GM23248 (cell line): ENCODE results near the gene ABI1. TPM values are rescaled to one million over a fixed set of nuclear protein-coding genes. Genes with fewer than 3 reads are reported as not detected.

Experiments used
- DNase-seq: peaks from one replicate; pipeline ENCODE4 v3.0.0-alpha.2; 2015
- H2AFZ ChIP-seq: fragments of 200-600 bp; sonication (generic); 2 replicates; pipeline ENCODE4 v1.6.1; 2016; ENCODE audit warnings: antibody characterized with exemption
- H3F3A ChIP-seq: fragments of 200-600 bp; sonication (generic); 2 replicates; pipeline ENCODE4 v1.6.1; 2016; ENCODE audit warnings: mild to moderate bottlenecking, antibody characterized with exemption, mixed run types; ENCODE audit not compliant: insufficient read depth
- H3K27ac ChIP-seq: fragments of 200-600 bp; sonication (generic); 2 replicates; pipeline ENCODE4 v1.5.1; 2016; ENCODE audit warnings: mild to moderate bottlenecking
- H3K27me3 ChIP-seq: fragments of 200-600 bp; sonication (generic); replicated peaks from 2 replicates; pipeline ENCODE4 v1.6.1; 2016; ENCODE audit warnings: mild to moderate bottlenecking; ENCODE audit not compliant: insufficient read depth
- H3K36me3 ChIP-seq: fragments of 200-600 bp; sonication (generic); 2 replicates; pipeline ENCODE4 v1.6.1; 2016; ENCODE audit warnings: low read depth, mild to moderate bottlenecking
- H3K4me1 ChIP-seq: fragments of 200-600 bp; sonication (generic); 2 replicates; pipeline ENCODE4 v1.6.1; 2016; ENCODE audit warnings: mild to moderate bottlenecking; ENCODE audit not compliant: insufficient read depth
- H3K4me2 ChIP-seq: fragments of 200-600 bp; sonication (generic); one replicate; pipeline ENCODE4 v1.6.1; 2016; ENCODE audit warnings: mild to moderate bottlenecking; ENCODE audit not compliant: unreplicated experiment
- H3K4me3 ChIP-seq: fragments of 200-600 bp; sonication (generic); 2 replicates; pipeline ENCODE4 v1.5.1; 2016; ENCODE audit warnings: mild to moderate bottlenecking
- H3K79me2 ChIP-seq: fragments of 200-600 bp; sonication (generic); 2 replicates; pipeline ENCODE4 v1.6.1; 2016; ENCODE audit warnings: mild to moderate bottlenecking; ENCODE audit not compliant: insufficient read depth
- H3K9ac ChIP-seq: fragments of 200-600 bp; sonication (generic); 2 replicates; pipeline ENCODE4 v1.6.1; 2016; ENCODE audit warnings: mild to moderate bottlenecking
- H3K9me2 ChIP-seq: fragments of 200-600 bp; sonication (generic); 2 replicates; pipeline ENCODE4 v1.6.1; 2016; ENCODE audit warnings: mixed run types, mild to moderate bottlenecking, moderate library complexity; ENCODE audit not compliant: insufficient read depth
- H3K9me3 ChIP-seq: fragments of 200-600 bp; sonication (generic); one replicate; pipeline ENCODE4 v1.6.1; 2017; ENCODE audit warnings: low read depth
- H4K20me1 ChIP-seq: fragments of 200-600 bp; sonication (generic); 2 replicates; pipeline ENCODE4 v1.6.0; 2016; ENCODE audit not compliant: insufficient read depth
- EZH2 ChIP-seq: fragments of 200-600 bp; sonication (generic); IDR thresholded peaks from 2 replicates; pipeline ENCODE4 v1.6.1; 2018; ENCODE audit warnings: antibody characterized with exemption, mild to moderate bottlenecking; ENCODE audit not compliant: insufficient read depth, poor library complexity, severe bottlenecking
- EZH2phosphoT487 ChIP-seq: fragments of 200-600 bp; sonication (generic); IDR thresholded peaks from 2 replicates; pipeline ENCODE4 v1.6.1; 2018; ENCODE audit warnings: antibody characterized with exemption, moderate library complexity, mild to moderate bottlenecking, low read depth; ENCODE audit not compliant: insufficient read depth
- WGBS, 2 experiments: methylation state at CpG; one replicate each; pipeline ENCODE4 v1.1.6; 2015 to 2017; ENCODE audit warnings: low lambda C conversion rate in 2 of 2, low coverage in 1 of 2; ENCODE audit errors: missing lambda C conversion rate in 2 of 2; 5-methylcytosine and 5-hydroxymethylcytosine counted together
- in situ Hi-C: fragments of 300-500 bp; cut with MboI; formaldehyde crosslinking; loops from 2 replicates; pipeline ENCODE4 v1.15.0; 2020
- polyA plus RNA-seq: library from polyadenylated mRNA; unstranded; fragments of >200 nt; fragmentation: Nextera tagmentation; extraction: Ambion mirVana; gene quantifications from 2 replicates; pipeline ENCODE4 v1.2.1, GENCODE V29; 2016
- total RNA-seq: library from RNA; depleted of rRNA; stranded (reverse); fragments of >200 nt; shearing (Covaris generic); gene quantifications from 2 replicates; pipeline ENCODE4 v1.2.3, GENCODE V29; 2014

The ABI1 gene
- total and polyA plus RNA-seq, 2 experiments from 2014 or later, result 60.3 to 79.0 TPM

- Histone ChIP-seq H3K4me2 (no peak overlapping the region), H3K27ac (no peak overlapping the region), H3K4me1 (peaks cover 6% of the 10 kb centered on the region; the same call in 1 of the 2 replicates), H2AFZ (no peak overlapping the region), H3K9me3 (no peaks in the 10 kb centered on the region), H3K9ac (no peak overlapping the region), H3K4me3 (no peak overlapping the region), H4K20me1 (peaks cover 10% of the 10 kb centered on the region; the same call in 1 of the 2 replicates), H3K9me2 (no peaks in the 10 kb centered on the region), H3K79me2 (peaks cover 100% of the 10 kb centered on the region), H3K36me3 (no peaks in the 10 kb centered on the region), H3K27me3 (no peaks in the 10 kb centered on the region), H3F3A (no peaks in the 10 kb centered on the region)
- TF ChIP-seq EZH2 (no peak), EZH2phosphoT487 (no peak)
- in situ Hi-C loops, result no loop called here
- no peak for DNase-seq
- WGBS, 2 experiments, result 100% methylated on average over 1 of the region's 1 CpG
Measured at GRCh38 chr10:26809973-26810372, 50.8 kb downstream of the ABI1 start.

DNA sequence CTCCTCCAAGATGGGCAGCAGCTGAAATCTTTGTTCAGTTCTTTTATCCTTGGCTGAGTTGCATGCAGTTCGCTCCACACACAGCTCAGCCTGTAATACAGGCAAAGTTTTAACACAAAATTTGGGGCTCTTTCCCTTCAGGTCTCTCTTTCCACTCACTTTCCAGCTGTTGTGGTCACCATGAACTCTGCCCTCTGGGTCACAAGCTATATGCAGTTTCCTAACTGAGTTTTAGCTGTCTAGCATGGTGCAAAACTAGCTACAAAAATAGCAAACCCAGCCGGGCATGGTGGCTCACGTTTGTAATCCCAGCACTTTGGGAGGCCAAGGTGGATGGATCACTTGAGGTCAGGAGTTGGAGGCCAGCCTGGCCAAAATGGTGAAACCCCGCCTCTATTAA is 53.2 kb downstream of the ABI1 start:
- Histone ChIP-seq H3K9ac (no peak overlapping the region), H3K9me2 (no peaks in the 10 kb centered on the region), H3K79me2 (peaks cover 100% of the 10 kb centered on the region), H3K9me3 (no peaks in the 10 kb centered on the region), H3K4me1 (peaks cover 6% of the 10 kb centered on the region; the same call in 1 of the 2 replicates), H3K4me2 (no peak overlapping the region), H3K4me3 (no peak overlapping the region), H3K36me3 (no peaks in the 10 kb centered on the region), H4K20me1 (peaks cover 21% of the 10 kb centered on the region; the same call in 1 of the 2 replicates), H3K27me3 (no peaks in the 10 kb centered on the region), H3F3A (no peaks in the 10 kb centered on the region), H2AFZ (no peak overlapping the region), H3K27ac (no peak overlapping the region)
- WGBS, 2 experiments, result 89 to 90% methylated on average over 4 of the region's 4 CpGs
- in situ Hi-C loops, result no loop called here
- no peak for TF ChIP-seq EZH2
- TF ChIP-seq EZH2phosphoT487, result no peak
- no peak for DNase-seq

GRCh38 chr10:26806557-26806956 is 54.2 kb downstream of the ABI1 start:
- Histone ChIP-seq H3F3A (no peaks in the 10 kb centered on the region), H3K4me2 (no peak overlapping the region), H3K36me3 (no peaks in the 10 kb centered on the region), H3K9me3 (no peaks in the 10 kb centered on the region), H3K4me1 (peaks cover 6% of the 10 kb centered on the region; the same call in 1 of the 2 replicates), H2AFZ (no peak overlapping the region), H3K27ac (no peak overlapping the region), H3K9me2 (no peaks in the 10 kb centered on the region), H3K4me3 (no peak overlapping the region), H4K20me1 (peaks cover 27% of the 10 kb centered on the region), H3K27me3 (no peaks in the 10 kb centered on the region), H3K9ac (no peak overlapping the region), H3K79me2 (peaks cover 100% of the 10 kb centered on the region)
- no peak for TF ChIP-seq EZH2phosphoT487
- no peak for TF ChIP-seq EZH2
- DNase-seq, result no peak
- WGBS, 2 experiments, result 44 to 69% methylated on average over 1 of the region's 1 CpG
- in situ Hi-C loops, result no loop called here

DNA sequence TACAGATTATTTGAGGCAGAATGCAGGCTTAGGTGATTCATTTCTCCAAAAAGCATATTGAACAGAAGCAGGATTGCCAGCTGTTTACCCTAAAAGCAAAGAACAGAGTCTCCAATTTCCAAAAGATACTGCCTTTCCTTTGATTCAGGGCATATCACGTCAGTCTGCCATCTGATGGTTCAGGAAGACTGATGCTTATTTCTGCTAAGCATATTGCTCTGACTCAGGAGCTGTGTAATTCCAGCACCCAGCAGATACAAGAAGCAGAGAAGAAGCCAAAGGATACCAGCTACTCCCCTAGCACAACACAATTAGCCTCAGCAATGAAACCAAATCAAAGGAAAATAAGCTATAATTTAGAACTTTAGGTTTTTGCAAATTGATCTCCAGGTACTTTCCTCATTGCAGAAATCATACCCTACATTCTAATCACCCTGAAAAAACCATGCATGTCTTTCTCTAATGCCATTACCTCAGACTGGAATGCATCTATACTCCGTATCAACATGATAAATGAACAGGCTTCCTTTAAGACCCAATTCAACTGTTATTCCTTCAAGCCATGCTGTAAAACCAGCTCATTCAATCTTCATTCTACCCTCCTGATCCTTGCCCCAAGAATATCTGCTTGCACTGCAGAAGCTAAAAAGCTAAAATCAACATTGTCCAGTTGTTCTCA is 55.1 kb downstream of the ABI1 start:
- H3K79me2 ChIP-seq, result peaks cover 100% of the 10 kb centered on the region
- no peak overlapping the region for H3K4me2 ChIP-seq
- peak; percentile 52 for DNase-seq

More for the DNA sequence above, 55.1 kb downstream of the ABI1 start:
- no peak for TF ChIP-seq EZH2
- no peak for TF ChIP-seq EZH2phosphoT487
- Histone ChIP-seq H2AFZ (no peak overlapping the region), H3K36me3 (no peaks in the 10 kb centered on the region), H3K4me1 (peaks cover 6% of the 10 kb centered on the region; the same call in 1 of the 2 replicates), H3K9me3 (no peaks in the 10 kb centered on the region), H3K27ac (no peak overlapping the region), H4K20me1 (peaks cover 27% of the 10 kb centered on the region), H3K9me2 (no peaks in the 10 kb centered on the region), H3K27me3 (no peaks in the 10 kb centered on the region), H3K9ac (no peak overlapping the region), H3K4me3 (no peak overlapping the region), H3F3A (no peaks in the 10 kb centered on the region)
- in situ Hi-C loops, result no loop called here
- 83 to 84% methylated on average over 2 of the region's 2 CpGs for WGBS, 2 experiments
